SK-N-SH (cell line): Measurements from ENCODE around the gene ACTN4. TPM values are rescaled to one million over a fixed set of nuclear protein-coding genes. Genes with fewer than 3 reads are reported as not detected.
A peak's percentile ranks its signal among the peaks of the same experiment; 100 is the strongest.

Source experiments
- CTCF ChIA-PET: fragments of 300-600, 350-600 bp; formaldehyde crosslinking; extraction: SDS; loops from one replicate; lab custom pipeline; 2021; lab: Yijun Ruan, JAX
- POLR2A ChIA-PET: fragments of 350-600 bp; sonication (Branson Sonifier 250); formaldehyde crosslinking; extraction: SDS; loops from one replicate; lab custom pipeline; 2020; ENCODE audit warnings: antibody characterized with exemption, inconsistent platforms; lab: Yijun Ruan, JAX
- DNase-seq: peaks from one replicate; pipeline ENCODE4 v3.0.0; 2012
- H2AFZ ChIP-seq: fragments of 200-600 bp; sonication (generic); 2 replicates; pipeline ENCODE4 v1.8.1; 2016; ENCODE audit warnings: antibody characterized with exemption, mild to moderate bottlenecking, low read depth
- H3F3A ChIP-seq: fragments of 200-600 bp; sonication (generic); replicated peaks from 2 replicates; pipeline ENCODE3; 2016; ENCODE audit warnings: antibody characterized with exemption, mild to moderate bottlenecking; ENCODE audit not compliant: insufficient read depth
- H3K27ac ChIP-seq, 2 experiments: fragments of 200-500 bp in 1 of 2; fragments of 200-600 bp in 1 of 2; sonication (Bioruptor generic) in 1 of 2; sonication (generic), shearing (Covaris generic) in 1 of 2; 2 replicates each; pipeline versions ENCODE4 v1.5.1 to v1.6.1; 2014 to 2016; ENCODE audit warnings: low read depth in 2 of 2, inconsistent platforms in 1 of 2, low read length in 1 of 2, mild to moderate bottlenecking in 1 of 2, mixed read lengths in 1 of 2
- H3K27me3 ChIP-seq: fragments of 200-600 bp; sonication (generic), shearing (Covaris generic); 2 replicates; pipeline ENCODE4 v1.6.1; 2016; ENCODE audit warnings: mixed run types; ENCODE audit not compliant: insufficient read depth
- H3K36me3 ChIP-seq, 2 experiments: fragments of 200-500 bp in 1 of 2; fragments of 200-600 bp in 1 of 2; sonication (Bioruptor generic) in 1 of 2; sonication (generic) in 1 of 2; replicated peaks in 1 of 2; 2 replicates each; pipeline versions ENCODE3 to v1.5.1; 2014 to 2016; ENCODE audit warnings: low read length in 1 of 2, mild to moderate bottlenecking in 1 of 2; ENCODE audit not compliant: insufficient read depth in 2 of 2, control insufficient read depth in 1 of 2
- H3K4me1 ChIP-seq, 2 experiments: fragments of 200-500 bp in 1 of 2; fragments of 200-600 bp in 1 of 2; sonication (Bioruptor generic) in 1 of 2; sonication (generic), shearing (Covaris generic) in 1 of 2; 2 replicates each; pipeline versions ENCODE4 v1.5.1 to v1.6.1; 2014 to 2016; ENCODE audit warnings: low read depth in 1 of 2, low read length in 1 of 2, mixed run types in 1 of 2; ENCODE audit not compliant: insufficient read depth in 2 of 2, control insufficient read depth in 1 of 2
- H3K4me2 ChIP-seq: fragments of 200-600 bp; sonication (generic), shearing (Covaris generic); 2 replicates; pipeline ENCODE4 v1.6.1; 2017; ENCODE audit warnings: mixed run types
- H3K4me3 ChIP-seq, 2 experiments: fragments of 200-500 bp in 1 of 2; fragments of 200-600 bp in 1 of 2; sonication (Bioruptor generic) in 1 of 2; sonication (generic), shearing (Covaris generic) in 1 of 2; 2 replicates each; pipeline versions ENCODE4 v1.5.1 to v1.8.1; 2014 to 2016; ENCODE audit warnings: low read depth in 2 of 2, inconsistent platforms in 1 of 2, low read length in 1 of 2, mild to moderate bottlenecking in 1 of 2, mixed read lengths in 1 of 2, moderate library complexity in 1 of 2
- H3K79me2 ChIP-seq: fragments of 200-600 bp; sonication (generic); 2 replicates; pipeline ENCODE4 v1.8.1; 2017; ENCODE audit warnings: mild to moderate bottlenecking; ENCODE audit not compliant: insufficient read depth
- H3K9ac ChIP-seq: fragments of 200-600 bp; sonication (generic); 2 replicates; pipeline ENCODE4 v1.6.1; 2017; ENCODE audit warnings: mixed run types
- H3K9me2 ChIP-seq: fragments of 200-600 bp; sonication (generic); 2 replicates; pipeline ENCODE4 v1.6.1; 2017; ENCODE audit warnings: mixed run types
- H3K9me3 ChIP-seq: fragments of 200-600 bp; sonication (generic); 2 replicates; pipeline ENCODE4 v1.6.1; 2017; ENCODE audit warnings: mixed run types, mild to moderate bottlenecking, moderate library complexity
- H4K20me1 ChIP-seq: fragments of 200-600 bp; sonication (generic); 2 replicates; pipeline ENCODE4 v1.6.1; 2017; ENCODE audit warnings: mild to moderate bottlenecking, mixed run types; ENCODE audit not compliant: insufficient read depth
- CHD2 ChIP-seq: fragments of 150-350 bp; IDR thresholded peaks from 2 replicates; pipeline ENCODE4 v1.6.1; 2018; ENCODE audit warnings: low read length; ENCODE audit not compliant: partially characterized antibody
- CTCF ChIP-seq: fragments of 200-600 bp; sonication (generic); IDR thresholded peaks from 2 replicates; pipeline ENCODE4 v1.6.1; 2017; ENCODE audit warnings: antibody characterized with exemption, mild to moderate bottlenecking, moderate library complexity
- EP300 ChIP-seq, 2 experiments: IDR thresholded peaks; 2 replicates each; pipeline versions ENCODE4 v1.4.0 to v1.6.1; 2012; ENCODE audit warnings: borderline replicate concordance in 1 of 2, low read depth in 1 of 2, low read length in 1 of 2
- EZH2phosphoT487 ChIP-seq: fragments of 200-600 bp; sonication (generic); IDR thresholded peaks from 2 replicates; pipeline ENCODE4 v1.6.1; 2017; ENCODE audit warnings: low read depth, mixed run types, mild to moderate bottlenecking, antibody characterized with exemption, moderate library complexity, borderline replicate concordance
- FOXJ3 ChIP-seq: sonication (generic); formaldehyde crosslinking; IDR thresholded peaks from 2 replicates; pipeline ENCODE4 v1.5.1; 2020; ENCODE audit warnings: mild to moderate bottlenecking, missing genetic modification reagents
- FOXM1 ChIP-seq: IDR thresholded peaks from 2 replicates; pipeline ENCODE4 v1.4.0; 2012; ENCODE audit warnings: low read depth, mild to moderate bottlenecking
- IRF3 ChIP-seq: fragments of 150-350 bp; IDR thresholded peaks from 2 replicates; pipeline ENCODE4 v1.6.1; 2016; ENCODE audit warnings: mild to moderate bottlenecking, low read depth, low read length
- MXI1 ChIP-seq: IDR thresholded peaks from 2 replicates; pipeline ENCODE4 v1.6.1; 2012; ENCODE audit warnings: mild to moderate bottlenecking, low read depth, low read length, improper control_type of control experiment
- NFIC ChIP-seq: IDR thresholded peaks from 2 replicates; pipeline ENCODE4 v1.4.0; 2012; ENCODE audit warnings: borderline replicate concordance
- NRF1 ChIP-seq: IDR thresholded peaks from 2 replicates; pipeline ENCODE4 v1.6.1; 2012; ENCODE audit warnings: low read depth, mild to moderate bottlenecking, low read length
- RAD21 ChIP-seq: IDR thresholded peaks from 2 replicates; pipeline ENCODE4 v1.6.1; 2012; ENCODE audit warnings: mild to moderate bottlenecking, low read length
- REST ChIP-seq: IDR thresholded peaks from 2 replicates; pipeline ENCODE4 v1.6.1; 2012; ENCODE audit warnings: mild to moderate bottlenecking, low read depth, low read length, moderate library complexity
- RFX5 ChIP-seq: IDR thresholded peaks from 2 replicates; pipeline ENCODE4 v1.6.1; 2012; ENCODE audit warnings: mild to moderate bottlenecking, improper control_type of control experiment, low read length
- RXRA ChIP-seq: IDR thresholded peaks from 2 replicates; pipeline ENCODE4 v1.4.0; 2012; ENCODE audit warnings: low read depth, mild to moderate bottlenecking, borderline replicate concordance
- SIN3A ChIP-seq: IDR thresholded peaks from 2 replicates; pipeline ENCODE4 v1.6.1; 2012; ENCODE audit warnings: low read depth, mild to moderate bottlenecking, low read length, moderate library complexity, borderline replicate concordance
- TAF1 ChIP-seq: IDR thresholded peaks from 2 replicates; pipeline ENCODE4 v1.6.1; 2012; ENCODE audit warnings: low read depth, mild to moderate bottlenecking, low read length, moderate library complexity, borderline replicate concordance
- TCF12 ChIP-seq: IDR thresholded peaks from 2 replicates; pipeline ENCODE4 v1.4.0; 2012
- USF1 ChIP-seq: IDR thresholded peaks from 2 replicates; pipeline ENCODE4 v1.4.0; 2012; ENCODE audit warnings: low read depth, borderline replicate concordance
- WGBS: methylation state at CpG from one replicate; pipeline ENCODE4 v1.1.6; 2017; ENCODE audit warnings: low lambda C conversion rate; 5-methylcytosine and 5-hydroxymethylcytosine counted together
- polyA plus RNA-seq, 3 experiments: library from polyadenylated mRNA; depleted of rRNA; stranded (reverse); fragments of >200 nt; gene quantifications; 2 replicates each; pipeline ENCODE4 v1.2.3, GENCODE V29; 2012
- TF ChIP-seq, protein P1 (sequence below): IDR thresholded peaks from 2 replicates; pipeline ENCODE4; 2012
- TF ChIP-seq, protein P2 (sequence below): fragments of 150-350 bp; IDR thresholded peaks from 2 replicates; pipeline ENCODE4 v1.6.1; 2017; ENCODE audit warnings: antibody characterized with exemption, low read length, low read depth, borderline replicate concordance

Gene ACTN4
- polyA plus RNA-seq, 1 of the 3 experiments (the other 2 are of a cell fraction), result 598 TPM

GRCh38 chr19:38684078-38684861 is 36.8 kb downstream of the ACTN4 start:
- no peak overlapping the region for H2AFZ ChIP-seq
- CTCF ChIA-PET, result interaction anchor here (0.7 to 1.3 kb wide), 3 partner anchors 8 to 99 kb away, joined by 3 read pairs; no protein-coding TSS in a partner anchor
- no peaks in the 10 kb centered on the region for H3K9me2 ChIP-seq
- no peaks in the 10 kb centered on the region for H3K27me3 ChIP-seq
- peaks cover 0 to 14% of the 10 kb centered on the region in 2 experiments for H3K36me3 ChIP-seq
- no peak for DNase-seq
- peaks cover 68% of the 10 kb centered on the region for H3F3A ChIP-seq
- no peak overlapping the region; a peak in 1 of 4 replicates for H3K4me3 ChIP-seq
- peak overlapping the region; percentile 73 for H3K9ac ChIP-seq
- H3K4me2 ChIP-seq, result peak overlapping the region; percentile 66
- peaks cover 6% of the 10 kb centered on the region; the same call in 1 of the 2 replicates for H4K20me1 ChIP-seq
- no peaks in the 10 kb centered on the region for H3K9me3 ChIP-seq
- peaks cover 91% of the 10 kb centered on the region for H3K79me2 ChIP-seq
- WGBS, result 6% methylated on average over 7 of the region's 7 CpGs
- H3K27ac ChIP-seq, result peak overlapping the region; percentile 64 to 99
- POLR2A ChIA-PET, result no interaction called here
- peaks cover 41 to 64% of the 10 kb centered on the region in 2 experiments; a peak in 3 of 4 replicates for H3K4me1 ChIP-seq
- 0 out of 2 replicates have a peak, but pooled peaks have one; percentile 25 for TF ChIP-seq SIN3A
- no peak for TF ChIP-seq MXI1
- no peak for TF ChIP-seq EZH2phosphoT487
- no peak for TF ChIP-seq RXRA
- TF ChIP-seq TAF1, result peak; percentile 16; the same call in 1 of the 2 replicates
- no peak for TF ChIP-seq RFX5
- no peak for TF ChIP-seq FOXJ3 (CRISPR knock-in tag)
- TF ChIP-seq NFIC, result 0 out of 2 replicates have a peak, but pooled peaks have one; percentile 39
- TF ChIP-seq NRF1, result no peak
- 0 out of 2 replicates have a peak, but pooled peaks have one; percentile 15 for TF ChIP-seq REST
- TF ChIP-seq RAD21, result no peak
- TF ChIP-seq CTCF, result no peak
- TF ChIP-seq, protein P1, sequence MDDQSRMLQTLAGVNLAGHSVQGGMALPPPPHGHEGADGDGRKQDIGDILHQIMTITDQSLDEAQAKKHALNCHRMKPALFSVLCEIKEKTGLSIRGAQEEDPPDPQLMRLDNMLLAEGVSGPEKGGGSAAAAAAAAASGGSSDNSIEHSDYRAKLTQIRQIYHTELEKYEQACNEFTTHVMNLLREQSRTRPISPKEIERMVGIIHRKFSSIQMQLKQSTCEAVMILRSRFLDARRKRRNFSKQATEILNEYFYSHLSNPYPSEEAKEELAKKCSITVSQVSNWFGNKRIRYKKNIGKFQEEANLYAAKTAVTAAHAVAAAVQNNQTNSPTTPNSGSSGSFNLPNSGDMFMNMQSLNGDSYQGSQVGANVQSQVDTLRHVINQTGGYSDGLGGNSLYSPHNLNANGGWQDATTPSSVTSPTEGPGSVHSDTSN, result peak; percentile 42; the same call in 1 of the 2 replicates
- peak in 1 of 2 experiments; percentile 38; a peak in 1 of 4 replicates for TF ChIP-seq EP300 (IDR thresholded peaks at IDR 0.05; ENCODE audit: borderline replicate concordance in 1 of 2, low read depth in 1 of 2, low read length in 1 of 2)
- no peak for TF ChIP-seq USF1
- no peak for TF ChIP-seq FOXM1
- TF ChIP-seq CHD2, result no peak
- TF ChIP-seq TCF12, result peak; percentile 66
- no peak for TF ChIP-seq IRF3
- TF ChIP-seq, protein P2, sequence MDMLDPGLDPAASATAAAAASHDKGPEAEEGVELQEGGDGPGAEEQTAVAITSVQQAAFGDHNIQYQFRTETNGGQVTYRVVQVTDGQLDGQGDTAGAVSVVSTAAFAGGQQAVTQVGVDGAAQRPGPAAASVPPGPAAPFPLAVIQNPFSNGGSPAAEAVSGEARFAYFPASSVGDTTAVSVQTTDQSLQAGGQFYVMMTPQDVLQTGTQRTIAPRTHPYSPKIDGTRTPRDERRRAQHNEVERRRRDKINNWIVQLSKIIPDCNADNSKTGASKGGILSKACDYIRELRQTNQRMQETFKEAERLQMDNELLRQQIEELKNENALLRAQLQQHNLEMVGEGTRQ, result no peak
